NCI-H82 treated with DMSO at 0.1 percent for 48 hours (cell line): Measurements from ENCODE around the gene TNXB.
"Not testable (repeated sequence)": the region's sequence is repeated elsewhere in the genome, so short reads cannot be mapped to it uniquely, and the experiment has no call there.

ENCODE experiments used
- DNase-seq: peaks from one replicate; lab custom pipeline; 2025; ENCODE audit not compliant: unreplicated experiment; lab: John Stamatoyannopoulos, UW

TNXB gene

DNA sequence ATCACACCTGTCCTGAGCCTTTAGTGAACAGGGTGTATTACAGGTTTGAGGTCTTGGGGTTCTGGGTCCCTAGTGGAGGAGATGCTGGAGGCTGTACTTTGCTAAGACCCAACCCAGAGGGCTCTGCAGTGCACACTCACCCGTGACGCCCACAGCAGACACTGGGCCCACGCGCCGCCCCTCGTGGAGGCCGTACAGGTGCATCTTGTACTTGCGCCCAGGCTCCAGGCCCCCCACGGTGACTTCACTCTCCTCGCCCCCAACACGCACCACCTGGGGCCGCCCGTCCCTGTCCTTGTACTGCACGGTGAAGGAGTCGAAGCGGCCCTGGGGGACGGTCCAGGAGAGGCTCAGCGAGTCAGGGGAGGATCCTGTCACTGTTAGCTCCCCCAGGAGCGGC, 41.6 kb downstream of the TNXB start:
- DNase-seq: not testable (repeated sequence)

- DNase-seq: no peak
Observed at GRCh38 chr6:32064706-32065105, 44.4 kb downstream of the TNXB start.

GRCh38 chr6:32060966-32061655, 48.0 kb downstream of the TNXB start:
- DNase-seq: no peak

DNA sequence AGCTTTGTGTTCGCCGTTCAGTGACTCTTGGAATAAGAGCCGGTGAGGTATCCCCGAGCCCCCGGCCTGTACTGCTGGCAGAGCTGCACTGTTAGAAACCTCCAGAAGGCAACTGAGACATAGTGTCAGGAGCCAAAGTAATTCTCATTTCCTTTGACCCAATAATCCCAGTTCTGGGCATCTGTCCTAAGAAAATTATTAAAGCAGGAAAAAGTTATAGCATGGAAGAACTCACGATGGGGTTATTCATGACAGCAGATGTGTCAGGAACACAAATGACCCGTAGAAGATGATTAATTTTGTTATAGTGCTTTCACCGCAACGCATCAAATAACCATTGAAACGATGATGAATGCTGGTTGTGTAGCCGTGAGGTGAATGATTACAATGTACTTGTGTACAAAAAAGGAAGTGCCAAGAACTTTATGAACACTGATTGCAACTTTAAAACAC, 50.6 kb downstream of the TNXB start:
- no peak for DNase-seq

DNA sequence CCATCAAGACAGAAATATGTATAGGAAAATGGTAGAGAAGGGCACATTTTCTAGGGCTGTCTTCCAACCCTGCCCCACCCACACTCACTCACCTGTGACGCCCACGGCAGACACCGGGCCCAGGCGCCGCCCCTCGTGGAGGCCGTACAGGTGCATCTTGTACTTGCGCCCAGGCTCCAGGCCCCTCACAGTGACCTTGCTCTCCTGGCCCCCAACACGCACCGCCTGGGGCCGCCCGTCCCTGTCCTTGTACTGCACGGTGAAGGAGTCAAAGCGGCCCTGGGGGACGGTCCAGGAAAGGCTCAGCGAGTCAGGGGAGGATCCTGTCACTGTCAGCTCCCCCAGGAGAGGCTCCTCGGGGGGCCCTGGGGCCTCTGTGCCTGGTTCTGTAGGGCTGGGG, 51.2 kb downstream of the TNXB start:
- no peak for DNase-seq

GRCh38 chr6:32056254-32056653, 52.9 kb downstream of the TNXB start:
- no peak for DNase-seq

- DNase-seq: not testable (repeated sequence)
Observed at GRCh38 chr6:32055756-32056155, 53.4 kb downstream of the TNXB start.

DNA sequence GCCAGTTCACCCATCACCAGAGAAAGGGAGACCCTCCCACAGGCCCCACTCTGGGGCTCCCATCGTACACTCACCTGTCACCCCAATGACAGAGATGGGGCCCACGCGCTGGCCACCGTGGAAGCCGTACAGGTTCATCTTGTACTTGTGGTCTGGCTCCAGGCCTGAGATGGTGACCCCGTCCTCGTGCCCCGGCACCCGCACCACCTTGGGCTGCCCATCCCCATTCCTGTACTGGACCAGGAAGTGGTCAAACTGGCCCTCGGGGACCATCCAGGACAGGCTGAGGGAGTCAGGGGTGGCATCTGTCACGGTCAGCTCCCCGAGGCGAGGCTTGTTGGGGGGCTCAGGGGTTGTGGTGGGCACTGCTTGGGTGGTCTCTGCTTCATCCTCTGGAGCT, 55.8 kb downstream of the TNXB start:
- DNase-seq: not testable (repeated sequence)

DNA sequence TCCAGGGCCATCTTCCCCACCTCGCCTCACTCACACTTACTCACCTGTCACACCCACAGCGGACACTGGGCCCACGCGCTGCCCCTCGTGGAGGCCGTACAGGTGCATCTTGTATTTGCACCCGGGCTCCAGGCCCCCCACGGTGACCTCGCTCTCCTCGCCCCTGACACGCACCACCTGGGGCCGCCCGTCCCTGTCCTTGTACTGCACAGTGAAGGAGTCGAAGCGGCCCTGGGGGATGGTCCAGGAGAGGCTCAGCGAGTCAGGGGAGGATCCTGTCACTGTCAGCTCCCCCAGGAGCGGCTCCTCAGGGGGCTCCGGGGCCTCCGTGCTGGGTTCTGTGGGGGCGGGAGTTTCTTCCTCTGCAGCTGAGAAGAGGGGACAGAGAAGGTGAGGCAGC, 56.5 kb downstream of the TNXB start:
- DNase-seq: not testable (repeated sequence)

DNA sequence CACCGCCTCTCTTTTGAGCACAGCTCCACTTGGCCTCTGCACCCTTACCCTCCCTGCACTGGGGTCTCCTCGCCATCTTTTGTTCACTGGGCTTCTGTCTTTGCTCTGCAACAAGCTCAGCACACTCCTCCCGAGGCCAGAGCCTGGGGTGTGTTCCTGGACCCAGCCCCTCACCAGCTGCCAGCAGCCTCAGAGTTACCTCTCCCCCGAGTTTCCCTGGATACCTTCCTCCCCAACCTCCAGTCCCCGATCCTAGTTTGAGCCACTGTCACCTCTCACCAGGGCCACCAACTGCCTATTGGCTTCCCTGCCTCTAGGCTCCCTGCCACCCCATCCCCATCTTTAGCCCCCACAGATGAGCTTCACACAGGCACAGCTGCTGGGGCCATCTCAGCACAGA, 58.6 kb downstream of the TNXB start:
- DNase-seq: no peak

DNA sequence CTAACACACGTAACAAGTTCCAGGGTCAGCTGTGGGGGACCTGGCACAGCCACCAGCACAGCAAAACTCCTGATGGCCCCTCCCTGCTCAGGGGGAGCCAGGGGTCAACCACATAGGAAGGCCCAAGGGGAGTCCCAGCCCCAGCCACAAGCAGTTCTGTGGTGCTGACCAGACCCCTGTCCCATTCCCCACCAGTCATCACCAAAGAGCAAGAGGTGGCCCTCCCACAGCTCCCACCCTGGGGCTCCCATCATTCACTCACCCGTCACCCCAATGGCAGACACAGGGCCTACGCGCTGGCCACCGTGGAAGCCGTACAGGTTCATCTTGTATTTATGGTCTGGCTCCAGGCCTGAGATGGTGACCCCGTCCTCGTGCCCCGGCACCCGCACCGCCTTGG, 59.4 kb downstream of the TNXB start:
- DNase-seq: not testable (repeated sequence)

DNA sequence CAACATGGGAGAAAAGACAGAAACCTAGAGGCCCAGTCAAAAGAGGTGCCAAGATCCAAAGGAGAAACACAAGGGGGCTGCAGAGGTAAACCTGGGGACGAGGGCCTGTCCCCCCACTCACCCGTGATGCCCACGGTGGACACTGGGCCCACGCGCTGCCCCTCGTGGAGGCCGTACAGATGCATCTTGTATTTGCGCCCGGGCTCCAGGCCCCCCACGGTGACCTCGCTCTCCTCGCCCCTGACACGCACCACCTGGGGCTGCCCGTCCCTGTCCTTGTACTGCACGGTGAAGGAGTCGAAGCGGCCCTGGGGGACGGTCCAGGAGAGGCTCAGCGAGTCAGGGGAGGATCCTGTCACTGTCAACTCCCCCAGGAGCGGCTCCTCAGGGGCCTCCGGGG, 60.0 kb downstream of the TNXB start:
- DNase-seq: not testable (repeated sequence)

DNA sequence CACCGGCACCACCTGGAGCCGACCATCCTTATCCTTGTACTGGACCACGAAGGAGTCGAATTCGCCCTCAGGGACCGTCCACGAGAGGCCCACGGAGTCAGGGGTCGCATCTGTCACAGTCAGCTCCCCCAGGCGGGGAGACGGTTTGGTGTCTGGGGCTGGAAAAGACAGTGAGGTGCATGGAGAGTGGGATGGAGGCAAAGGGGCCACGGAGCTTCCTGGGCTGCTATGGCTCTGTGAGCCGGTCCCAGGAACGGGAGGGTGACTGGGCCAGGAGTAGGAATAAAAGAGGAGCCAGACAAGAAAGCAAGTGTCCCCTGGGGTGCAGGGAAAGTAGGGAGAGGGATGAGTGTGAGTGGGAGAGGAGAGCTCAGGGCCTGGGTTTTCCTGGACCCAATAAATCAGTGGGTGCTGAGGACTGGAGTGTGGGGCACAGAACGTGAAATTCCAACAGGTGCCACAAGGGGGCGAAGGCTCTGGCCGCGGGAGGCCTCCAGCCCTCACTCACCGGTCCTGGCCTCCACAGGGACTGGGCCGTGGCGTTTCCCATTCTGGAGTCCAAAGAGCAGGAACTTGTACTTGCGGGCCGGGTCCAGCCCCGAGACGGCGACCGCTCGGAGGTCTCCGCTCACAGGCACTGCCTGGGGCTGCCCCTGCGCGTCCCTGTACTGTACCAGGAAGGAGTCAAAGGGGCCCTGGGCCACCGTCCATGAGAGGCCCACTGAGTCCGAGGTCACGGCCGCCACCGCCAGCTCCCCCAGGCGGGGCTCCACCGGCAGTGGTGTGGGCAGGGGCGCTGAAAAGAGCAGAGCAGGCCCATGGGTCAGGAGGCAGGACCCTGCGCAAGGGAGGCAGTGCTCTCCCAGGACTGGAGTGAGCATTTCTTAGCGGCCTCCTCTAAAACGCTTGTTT, 61.0 kb downstream of the TNXB start:
- DNase-seq: no peak

GRCh38 chr6:32047539-32047854, 61.6 kb downstream of the TNXB start:
- DNase-seq: no peak

GRCh38 chr6:32047084-32047478, 62.1 kb downstream of the TNXB start:
- DNase-seq: no peak

DNA sequence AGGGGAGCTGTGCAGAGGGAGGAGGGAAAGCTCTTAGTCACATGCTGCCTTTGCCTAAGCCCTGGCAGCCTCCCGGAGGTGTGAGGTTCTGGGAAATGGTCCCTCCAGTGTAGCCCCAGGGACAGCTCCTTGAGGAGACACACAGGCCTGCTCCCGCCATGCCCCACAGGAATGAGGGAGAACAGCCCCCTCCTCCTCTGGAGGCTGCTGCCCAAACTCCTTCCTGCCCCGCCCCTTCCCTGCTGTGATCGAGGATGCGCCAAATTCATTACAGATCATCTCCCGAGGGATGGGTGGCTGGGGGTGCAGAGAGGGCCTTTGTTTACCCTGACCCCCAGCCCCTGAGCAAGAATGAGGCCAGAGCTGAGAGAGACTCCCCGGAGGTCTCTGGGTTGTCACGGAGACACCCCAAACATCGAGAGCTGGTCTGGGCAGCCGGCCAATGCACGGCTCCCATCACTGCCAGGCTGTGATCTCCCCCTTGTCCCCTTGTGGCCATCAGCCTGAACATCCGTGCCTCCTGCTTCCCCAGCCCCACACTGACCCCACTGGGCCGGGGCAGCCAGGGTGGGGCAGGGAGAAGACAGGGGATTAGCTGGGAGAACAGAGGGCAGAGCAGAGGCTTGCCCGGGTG, 62.6 kb downstream of the TNXB start:
- no peak for DNase-seq

- no peak for DNase-seq
Observed at GRCh38 chr6:32045811-32046449, 63.2 kb downstream of the TNXB start.

DNA sequence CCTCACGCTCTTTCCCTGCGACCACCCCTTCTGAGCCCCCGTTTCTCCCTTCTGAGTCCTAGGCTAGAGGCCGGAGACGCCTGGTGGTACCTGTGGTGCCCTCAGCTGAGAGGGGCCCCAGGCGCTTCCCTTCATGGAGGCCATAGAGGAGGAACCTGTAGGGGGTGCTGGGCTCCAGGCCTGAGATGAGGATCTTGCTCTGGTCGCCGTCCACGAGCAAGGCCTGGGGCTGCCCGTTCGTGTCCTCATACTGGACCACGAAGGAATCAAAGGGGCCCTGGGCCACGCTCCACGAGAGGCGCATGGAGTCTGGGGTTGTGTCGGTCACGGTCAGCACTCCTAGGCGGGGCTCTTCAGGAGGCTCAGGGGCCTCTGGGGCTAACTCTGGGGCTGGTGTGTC, 64.2 kb downstream of the TNXB start:
- DNase-seq: not testable (repeated sequence)

DNA sequence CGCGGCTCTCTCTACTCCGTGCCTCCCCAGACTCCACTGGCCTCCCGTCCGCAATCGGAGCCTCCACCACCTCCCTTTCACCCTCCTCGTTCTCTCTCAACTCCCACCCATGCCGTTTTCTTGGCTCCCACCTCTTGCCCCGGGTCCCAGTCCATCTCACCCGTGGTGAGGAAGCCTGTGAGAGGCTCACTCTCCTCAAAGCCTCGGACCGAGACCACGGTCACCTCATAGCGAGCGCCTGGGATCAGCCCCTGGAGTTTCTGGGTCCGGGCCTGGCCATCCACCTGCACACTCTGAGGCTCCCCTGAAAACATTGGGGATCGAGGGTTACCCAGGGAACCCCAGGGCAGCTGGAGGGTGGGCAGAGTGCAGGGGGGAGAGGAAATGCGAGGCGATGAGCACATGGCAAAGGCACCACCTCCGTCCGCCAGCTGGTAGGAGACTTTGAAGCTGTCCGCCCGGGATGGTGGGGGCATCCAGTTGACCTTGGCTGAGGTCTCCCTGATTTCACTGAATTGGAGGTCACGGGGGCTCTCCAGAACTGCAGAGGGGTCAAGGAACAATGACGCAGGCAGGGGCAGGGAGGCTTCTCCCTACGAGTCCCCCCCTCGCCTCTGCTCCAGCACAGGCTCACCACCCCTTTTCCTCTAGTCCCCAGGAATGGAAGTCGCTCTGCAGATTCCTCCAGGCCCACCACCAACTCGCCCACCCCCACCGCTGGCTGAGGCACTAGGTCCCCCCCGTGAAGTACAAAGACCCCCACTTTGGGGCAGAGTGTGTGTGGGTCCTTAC, 65.4 kb downstream of the TNXB start:
- DNase-seq: not testable (repeated sequence)

DNA sequence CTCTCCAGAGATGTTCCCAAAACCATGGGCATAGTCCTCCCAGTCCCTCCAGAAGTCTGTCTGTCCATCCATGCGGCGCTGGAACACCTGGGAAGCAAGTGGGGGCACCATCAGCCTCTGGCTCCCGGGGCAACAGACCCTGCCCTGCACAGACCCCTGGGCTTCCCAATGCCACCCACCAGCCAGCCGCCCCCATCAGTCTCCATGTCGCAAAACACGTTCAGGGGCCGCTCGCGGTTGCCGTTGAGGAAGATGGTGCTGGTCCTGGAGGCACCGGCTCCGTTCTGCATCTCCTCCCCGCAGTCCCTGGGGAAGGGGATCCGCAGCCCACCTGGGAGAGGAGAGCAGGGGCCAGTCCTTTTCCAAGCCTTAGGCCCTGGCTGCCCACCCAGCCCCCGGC, 66.9 kb downstream of the TNXB start:
- DNase-seq: not testable (repeated sequence)

DNA sequence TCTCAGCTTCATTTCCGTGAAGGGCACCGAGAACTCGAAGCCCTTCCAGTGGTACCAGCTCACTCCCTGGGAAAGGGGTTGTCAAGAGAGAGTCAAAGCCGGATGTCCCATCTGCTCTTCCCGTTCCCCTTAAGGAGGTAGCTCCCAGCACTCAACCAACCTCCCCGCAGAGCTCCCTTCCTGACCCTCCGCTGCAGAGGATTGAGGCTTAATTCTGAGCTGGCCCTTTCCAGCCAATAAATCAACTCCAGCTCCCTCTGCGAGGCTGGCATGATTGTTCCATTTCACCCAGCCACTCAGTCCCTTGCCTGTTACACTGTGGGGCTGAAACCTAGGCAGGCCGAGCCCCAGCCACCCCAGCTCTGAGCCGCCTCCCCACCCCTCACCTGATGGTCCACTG, 67.8 kb downstream of the TNXB start:
- DNase-seq: not testable (repeated sequence)
